IMR-90 (cell line): ENCODE data around the gene PIGW. TPM values are rescaled to one million over a fixed set of nuclear protein-coding genes. Genes with fewer than 3 reads are reported as not detected.
A peak's percentile ranks its signal among the peaks of the same experiment; 100 is the strongest.

Experiments
- ATAC-seq: fragments of 200-7000 bp; cut with Tn5 transposase; 2 replicates; pipeline ENCODE4 v1.9.1; 2020; ENCODE audit warnings: low read depth, mild to moderate bottlenecking, moderate library complexity
- BruUV-seq: library from RNA; stranded (reverse); fragments of 400-500 nt; replicated peaks from 2 replicates; lab custom pipeline; 2021; lab: Mats Ljungman, UMichigan
- CTCF ChIA-PET: fragments of 300-600 bp; formaldehyde crosslinking; extraction: SDS; loops from one replicate; lab custom pipeline; 2021; ENCODE audit warnings: antibody characterized with exemption; lab: Yijun Ruan, JAX
- POLR2A ChIA-PET: fragments of 300-600 bp; sonication (Branson Sonifier 250); formaldehyde crosslinking; loops from one replicate; lab custom pipeline; 2022; ENCODE audit warnings: antibody characterized with exemption; ENCODE audit not compliant: unreplicated experiment; lab: Charles Lee
- DNase-seq: peaks from one replicate; pipeline ENCODE4 v3.0.0; 2013
- H2AFZ ChIP-seq: replicated peaks from 2 replicates; pipeline ENCODE3; 2013; ENCODE audit warnings: low read length, mild to moderate bottlenecking; ENCODE audit not compliant: poor library complexity
- H2AK5ac ChIP-seq: 2 replicates; pipeline ENCODE4 v1.6.1; 2013; ENCODE audit warnings: low read depth, low read length, inconsistent platforms
- H2AK9ac ChIP-seq: replicated peaks from 2 replicates; pipeline ENCODE3; 2013; ENCODE audit warnings: mild to moderate bottlenecking, low read depth, low read length, moderate library complexity; ENCODE audit not compliant: poor library complexity
- H2BK120ac ChIP-seq: 2 replicates; pipeline ENCODE4 v1.6.1; 2013; ENCODE audit warnings: low read depth, low read length, inconsistent platforms
- H2BK15ac ChIP-seq: 3 replicates; pipeline ENCODE4 v1.6.1; 2013; ENCODE audit warnings: low read depth, low read length, inconsistent platforms
- H2BK20ac ChIP-seq: 2 replicates; pipeline ENCODE4 v1.6.1; 2013; ENCODE audit warnings: low read depth, mild to moderate bottlenecking, inconsistent platforms, low read length, moderate library complexity
- H2BK5ac ChIP-seq: 2 replicates; pipeline ENCODE4 v1.6.1; 2013; ENCODE audit warnings: mild to moderate bottlenecking, low read depth, low read length, inconsistent platforms; ENCODE audit not compliant: poor library complexity, severe bottlenecking
- H3K14ac ChIP-seq: replicated peaks from 2 replicates; pipeline ENCODE4 v1.6.1; 2013; ENCODE audit warnings: low read depth, low read length, inconsistent platforms
- H3K18ac ChIP-seq: 2 replicates; pipeline ENCODE4 v1.6.1; 2013; ENCODE audit warnings: low read depth, low read length, control low read depth
- H3K23ac ChIP-seq: 2 replicates; pipeline ENCODE4 v1.6.1; 2013; ENCODE audit warnings: low read depth, low read length, inconsistent platforms
- H3K27ac ChIP-seq: 2 replicates; pipeline ENCODE4 v1.5.1; 2013; ENCODE audit warnings: mild to moderate bottlenecking, control low read depth, low read length; ENCODE audit not compliant: insufficient read depth
- H3K27me3 ChIP-seq: 2 replicates; pipeline ENCODE4 v1.6.1; 2013; ENCODE audit warnings: low read length; ENCODE audit not compliant: control insufficient read depth, insufficient read depth
- H3K36me3 ChIP-seq: 2 replicates; pipeline ENCODE4 v1.6.1; 2013; ENCODE audit warnings: low read length, mixed read lengths; ENCODE audit not compliant: control insufficient read depth, insufficient read depth
- H3K4ac ChIP-seq: 2 replicates; pipeline ENCODE4 v1.6.1; 2013; ENCODE audit warnings: low read depth, low read length, inconsistent platforms
- H3K4me1 ChIP-seq: 2 replicates; pipeline ENCODE4 v1.6.1; 2013; ENCODE audit warnings: low read length, mixed read lengths; ENCODE audit not compliant: control insufficient read depth, insufficient read depth
- H3K4me2 ChIP-seq: 2 replicates; pipeline ENCODE4 v1.6.1; 2013; ENCODE audit warnings: low read depth, mild to moderate bottlenecking, control low read depth, low read length, moderate library complexity
- H3K4me3 ChIP-seq: 2 replicates; pipeline ENCODE4 v1.5.1; 2013; ENCODE audit warnings: low read depth, mild to moderate bottlenecking, control low read depth, low read length, moderate library complexity; ENCODE audit not compliant: insufficient read depth
- H3K56ac ChIP-seq: 2 replicates; pipeline ENCODE4 v1.6.1; 2013; ENCODE audit warnings: low read length, inconsistent platforms; ENCODE audit not compliant: insufficient read depth; ENCODE audit errors: extremely low read depth
- H3K79me1 ChIP-seq, 2 experiments: 2 replicates each; pipeline ENCODE4 v1.6.1; 2013; ENCODE audit warnings: low read length in 2 of 2, inconsistent platforms in 1 of 2, low read depth in 1 of 2
- H3K9ac ChIP-seq: 2 replicates; pipeline ENCODE4 v1.6.1; 2013; ENCODE audit warnings: low read depth, low read length, control low read depth
- H3K9me1 ChIP-seq: 2 replicates; pipeline ENCODE4 v1.6.1; 2013; ENCODE audit warnings: low read length, inconsistent platforms; ENCODE audit not compliant: insufficient read depth
- H3K9me3 ChIP-seq: 2 replicates; pipeline ENCODE4 v1.6.1; 2013; ENCODE audit warnings: low read length; ENCODE audit not compliant: control insufficient read depth, insufficient read depth
- H4K20me1 ChIP-seq: 2 replicates; pipeline ENCODE4 v1.6.1; 2013; ENCODE audit warnings: low read length, inconsistent platforms; ENCODE audit not compliant: insufficient read depth
- H4K5ac ChIP-seq: 2 replicates; pipeline ENCODE4 v1.6.1; 2013; ENCODE audit warnings: mild to moderate bottlenecking, low read depth, low read length, control low read depth
- H4K8ac ChIP-seq, 2 experiments: 2 replicates each; pipeline ENCODE4 v1.6.1; 2013; ENCODE audit warnings: low read depth in 2 of 2, low read length in 2 of 2, control low read depth in 1 of 2, inconsistent platforms in 1 of 2
- H4K91ac ChIP-seq: 2 replicates; pipeline ENCODE4 v1.6.1; 2013; ENCODE audit warnings: low read depth, low read length, inconsistent platforms; ENCODE audit not compliant: insufficient read depth
- CEBPB ChIP-seq: IDR thresholded peaks from 2 replicates; pipeline ENCODE4 v1.6.1; 2012; ENCODE audit warnings: low read depth, low read length, improper control_type of control experiment
- FOS ChIP-seq: fragments of 150-350 bp; IDR thresholded peaks from 2 replicates; pipeline ENCODE4 v1.6.1; 2016; ENCODE audit warnings: low read depth, low read length
- MAZ ChIP-seq: IDR thresholded peaks from 2 replicates; pipeline ENCODE4 v1.6.1; 2012; ENCODE audit warnings: low read depth, mild to moderate bottlenecking, low read length, improper control_type of control experiment, moderate library complexity, borderline replicate concordance
- POLR2A ChIP-seq: IDR thresholded peaks from 2 replicates; pipeline ENCODE4 v1.6.1; 2012; ENCODE audit warnings: mild to moderate bottlenecking, low read depth, low read length
- RAD21 ChIP-seq: IDR thresholded peaks from 2 replicates; pipeline ENCODE4 v1.6.1; 2012; ENCODE audit warnings: low read length, improper control_type of control experiment
- USF2 ChIP-seq: fragments of 150-350 bp; IDR thresholded peaks from 2 replicates; pipeline ENCODE4 v1.6.1; 2017; ENCODE audit warnings: mild to moderate bottlenecking, antibody characterized with exemption, low read length, low read depth
- WGBS, 2 experiments: methylation state at CpG; one replicate each; pipeline versions ENCODE4 v1.1.5 to v1.1.7; 2013; ENCODE audit warnings: missing lambda C conversion rate in 2 of 2; ENCODE audit not compliant: insufficient read length in 1 of 2; ENCODE audit errors: extremely low coverage in 2 of 2; 5-methylcytosine and 5-hydroxymethylcytosine counted together
- dilution Hi-C: fragments of 300-500 bp; cut with HindIII; formaldehyde crosslinking; loops from one replicate; pipeline ENCODE4 v1.14.3; 2018; ENCODE audit warnings: low sequenced_read_pairs; ENCODE audit not compliant: unreplicated experiment
- in situ Hi-C: fragments of 300-500 bp; cut with MboI; formaldehyde crosslinking; loops from 3 replicates; pipeline ENCODE4 v1.14.3; 2019; ENCODE audit warnings: low sequenced_read_pairs, inconsistent platforms, mixed read lengths
- intact Hi-C: fragments of 100-400 bp; cut with micrococcal nuclease; formaldehyde crosslinking; loops from 2 replicates; pipeline ENCODE4 v1.10.0; 2022
- polyA plus RNA-seq, 3 experiments: library from polyadenylated mRNA; depleted of rRNA; stranded (reverse); fragments of >200 nt; gene quantifications; 2 replicates each; pipeline ENCODE4 v1.2.3, GENCODE V29; 2012; ENCODE audit warnings: low replicate concordance in 1 of 3
- total RNA-seq: library from RNA; depleted of rRNA; stranded (reverse); fragments of >200 nt; gene quantifications from 2 replicates; pipeline ENCODE4 v1.2.3, GENCODE V29; 2012

The PIGW gene
- total and polyA plus RNA-seq, 2 of the 4 experiments (the other 2 are of a cell fraction): 4.5 to 5.5 TPM

DNA sequence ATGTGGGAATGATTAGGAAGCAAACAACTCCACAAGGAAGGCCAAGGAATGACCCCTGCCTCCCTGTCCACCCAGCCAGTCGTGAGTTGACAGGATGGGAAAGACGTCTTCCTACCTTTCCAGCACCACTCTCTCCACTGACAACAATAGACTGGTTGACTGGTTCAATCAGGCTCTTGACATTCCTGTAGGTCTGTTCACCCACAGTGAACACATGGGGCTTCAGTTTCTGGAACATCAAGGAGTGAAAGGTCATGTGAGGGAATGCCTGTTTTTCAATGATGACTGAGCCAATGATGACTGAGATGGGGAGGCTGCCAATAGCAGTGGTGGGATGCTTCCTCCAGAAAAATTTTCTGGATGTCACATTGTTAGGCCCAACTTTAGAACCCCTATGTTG, 9.7 kb upstream of the PIGW start:
- POLR2A ChIA-PET: no interaction called here
- H4K5ac ChIP-seq: no peak overlapping the region
- BruUV-seq: no TSS peak
- H3K79me1 ChIP-seq: peaks cover 12 to 28% of the 10 kb centered on the region in 2 experiments
- no peak overlapping the region for H2BK15ac ChIP-seq
- H3K9me3 ChIP-seq: no peaks in the 10 kb centered on the region
- H3K4ac ChIP-seq: no peak overlapping the region
- no peak overlapping the region for H3K56ac ChIP-seq
- H3K23ac ChIP-seq: no peak overlapping the region
- no peak overlapping the region for H2BK120ac ChIP-seq
- peaks cover 13% of the 10 kb centered on the region for H3K9me1 ChIP-seq
- H3K14ac ChIP-seq: no peak overlapping the region
- no peak overlapping the region for H4K8ac ChIP-seq
- CTCF ChIA-PET: no interaction called here
- dilution Hi-C loops: no loop called here
- H3K4me2 ChIP-seq: no peak overlapping the region
- no peak for TF ChIP-seq RAD21
- no peak for TF ChIP-seq FOS
- TF ChIP-seq CEBPB: no peak
- peak; percentile 26; the same call in 1 of the 2 replicates for TF ChIP-seq USF2
- TF ChIP-seq MAZ: no peak
- no peak for TF ChIP-seq POLR2A
- intact Hi-C loops: no loop called here
- peaks cover 6% of the 10 kb centered on the region for H4K20me1 ChIP-seq
- WGBS, 2 experiments: no CpG with 5 or more reads among the region's 2 CpGs
- no peaks in the 10 kb centered on the region for H3K27me3 ChIP-seq
- no peak overlapping the region for H4K91ac ChIP-seq
- H3K36me3 ChIP-seq: peaks cover 30% of the 10 kb centered on the region
- H2BK5ac ChIP-seq: no peak overlapping the region
- no peaks in the 10 kb centered on the region for H3K4me1 ChIP-seq
- ATAC-seq: no peak
- no peak overlapping the region for H3K18ac ChIP-seq
- H3K27ac ChIP-seq: no peak overlapping the region
- in situ Hi-C loops: no loop called here
- H2BK20ac ChIP-seq: no peak overlapping the region
- no peak overlapping the region for H3K9ac ChIP-seq
- H2AK9ac ChIP-seq: no peak overlapping the region
- no peak overlapping the region for H2AK5ac ChIP-seq
- H3K4me3 ChIP-seq: no peak overlapping the region
- peak; percentile 65 for DNase-seq
- no peak overlapping the region for H2AFZ ChIP-seq
